Stomach (tissue), 9 donors: ENCODE results near the gene CD151. TPM values are rescaled to one million over a fixed set of nuclear protein-coding genes. Genes with fewer than 3 reads are reported as not detected.

Experiments used
- DNase-seq, 2 donors: peaks; one replicate each; pipeline versions ENCODE4 v3.0.0 to v3.0.0-alpha.2; 2013 to 2019
- H3K27ac ChIP-seq, 5 donors: fragments of 200-600 bp in 4 of 5; sonication (generic) in 4 of 5; one replicate each; pipeline ENCODE4 v1.5.1; 2013 to 2019; ENCODE audit warnings: mild to moderate bottlenecking in 1 of 5, moderate library complexity in 1 of 5
- H3K27me3 ChIP-seq, 3 donors: fragments of 200-600 bp; sonication (generic); one replicate each; pipeline ENCODE4 v1.5.1; 2017 to 2019; ENCODE audit warnings: mixed run types in 1 of 3
- H3K36me3 ChIP-seq, 4 donors: fragments of 200-600 bp; sonication (generic); 1 replicate in 3 of 4; 2 replicates in 1 of 4; pipeline ENCODE4 v1.5.1; 2016 to 2019
- H3K4me1 ChIP-seq, 4 donors: fragments of 200-600 bp; sonication (generic); one replicate each; pipeline ENCODE4 v1.5.1; 2016 to 2019
- H3K4me3 ChIP-seq, 4 donors: fragments of 200-600 bp; sonication (generic) in 3 of 4; one replicate each; pipeline ENCODE4 v1.5.1; 2016 to 2019; ENCODE audit warnings: mild to moderate bottlenecking in 1 of 4
- H3K9me3 ChIP-seq, 4 donors: fragments of 200-600 bp; sonication (generic); one replicate each; pipeline ENCODE4 v1.5.1; 2016 to 2019
- CTCF ChIP-seq, 7 experiments: fragments of 450-650 bp in 4 of 7; fragments of 200-600 bp in 3 of 7; sonication (generic) in 3 of 7; IDR thresholded peaks; one replicate each; pipeline ENCODE4 v1.5.1; 2016 to 2019; ENCODE audit warnings: antibody characterized with exemption in 7 of 7, control low read depth in 2 of 7, mild to moderate bottlenecking in 1 of 7
- EP300 ChIP-seq: sonication (generic); formaldehyde crosslinking; IDR thresholded peaks from one replicate; pipeline ENCODE4 v1.6.1; 2017; ENCODE audit warnings: antibody characterized with exemption
- POLR2A ChIP-seq, 4 donors: fragments of 450-650 bp; IDR thresholded peaks; one replicate each; pipeline ENCODE4 v1.6.1; 2016; ENCODE audit warnings: antibody characterized with exemption in 4 of 4, control low read depth in 2 of 4, mild to moderate bottlenecking in 1 of 4, moderate library complexity in 1 of 4
- POLR2AphosphoS5 ChIP-seq, 3 donors: sonication (generic); formaldehyde crosslinking; IDR thresholded peaks; one replicate each; pipeline ENCODE4 v1.6.1; 2016; ENCODE audit warnings: antibody characterized with exemption in 3 of 3
- WGBS, 5 donors: extraction: QIAGEN DNeasy Blood & Tissue Kit in 3 of 5; methylation state at CpG; one replicate each; pipeline versions ENCODE4 v1.1.5 to v1.1.7; 2013 to 2018; 5-methylcytosine and 5-hydroxymethylcytosine counted together
- intact Hi-C: fragments of 100-400 bp; cut with DNase I; formaldehyde crosslinking; loops from one replicate; pipeline ENCODE4 v1.15.1; 2023; ENCODE audit warnings: low total_unique reads
- polyA plus RNA-seq, 3 donors: library from polyadenylated mRNA; stranded (reverse); fragments of 200-250 nt; gene quantifications; one replicate each; pipeline ENCODE4 v1.2.3, GENCODE V29; 2013
- total RNA-seq, 5 donors: library from RNA; depleted of rRNA; stranded (reverse); fragments of >200 nt; gene quantifications; one replicate each; pipeline versions ENCODE4 v1.1.0 to v1.2.3, GENCODE V29; 2014 to 2016
- donor health status: healthy with polysubstance abuse.
- donor health status: Bipolar disorder and iron deficiency.
- donor health status: healthy.

The CD151 gene
- total and polyA plus RNA-seq, 8 donors: 66.7 to 293 (median 159) TPM

- Histone ChIP-seq H3K4me1 (peaks cover 11 to 40% (median 33%) of the 10 kb centered on the region in 4 donors), H3K4me3 (peak overlapping the region; percentile 18 to 27 (median 23)), H3K27me3 (no peaks in the 10 kb centered on the region), H3K36me3 (peaks cover 0 to 23% (median 21%) of the 10 kb centered on the region in 4 donors), H3K9me3 (no peaks in the 10 kb centered on the region), H3K27ac (peak overlapping the region in 3 of 5 donors; percentile 10 to 58 (median 46))
- 24 to 44% (median 33%) methylated on average over 13 to 31 of the region's 31 CpGs for WGBS, 5 donors
- peak; percentile 84 to 97 for DNase-seq
- TF ChIP-seq POLR2AphosphoS5 (IDR thresholded peaks at IDR 0.05) (no peak), POLR2A (IDR thresholded peaks at IDR 0.05) (no peak), EP300 (no peak), CTCF (IDR thresholded peaks at IDR 0.05) (no peak)
- intact Hi-C loops: no loop called here
Observed at GRCh38 chr11:859394-860131, 26.8 kb downstream of the CD151 start.

GRCh38 chr11:860234-861104 lies 27.7 kb downstream of the CD151 start:
- Histone ChIP-seq H3K4me1 (peaks cover 11 to 40% (median 31%) of the 10 kb centered on the region in 4 donors), H3K4me3 (peak overlapping the region in 1 of 4 donors; percentile 27), H3K9me3 (no peaks in the 10 kb centered on the region), H3K27me3 (no peaks in the 10 kb centered on the region), H3K27ac (peak overlapping the region in 3 of 5 donors; percentile 10 to 58 (median 46)), H3K36me3 (peaks cover 0 to 32% (median 29%) of the 10 kb centered on the region in 4 donors)
- intact Hi-C loops: no loop called here
- no peak for TF ChIP-seq EP300
- no peak for TF ChIP-seq POLR2A (IDR thresholded peaks at IDR 0.05)
- no peak for TF ChIP-seq CTCF (IDR thresholded peaks at IDR 0.05)
- TF ChIP-seq POLR2AphosphoS5 (IDR thresholded peaks at IDR 0.05): no peak
- WGBS, 5 donors: 71 to 77% (median 73%) methylated on average over 5 to 21 of the region's 21 CpGs
- no peak for DNase-seq

DNA sequence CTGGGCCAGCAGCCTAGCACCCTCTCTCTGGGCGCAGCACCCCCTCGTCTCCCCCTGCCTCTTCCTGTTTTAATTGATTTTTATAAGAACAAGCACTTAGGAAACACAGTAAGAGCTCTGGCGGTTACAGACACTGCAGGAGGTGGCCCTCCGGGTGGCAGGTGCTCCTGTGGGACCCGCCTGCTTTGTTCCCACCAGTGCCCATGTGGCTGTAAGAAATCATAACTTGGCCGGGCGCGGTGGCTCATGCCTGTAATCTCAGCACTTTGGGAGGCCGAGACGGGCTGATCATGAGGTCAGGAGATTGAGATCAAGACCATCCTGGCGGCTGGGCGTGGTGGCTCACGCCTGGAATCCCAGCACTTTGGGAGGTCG lies 28.3 kb downstream of the CD151 start:
- no peak overlapping the region for H3K4me3 ChIP-seq
- H3K27me3 ChIP-seq: no peaks in the 10 kb centered on the region
- no peak for DNase-seq
- intact Hi-C loops: no loop called here
- H3K4me1 ChIP-seq: peaks cover 11 to 40% (median 31%) of the 10 kb centered on the region in 4 donors
- 51 to 76% (median 62%) methylated on average over 10 to 14 of the region's 14 CpGs for WGBS, 5 donors
- peaks cover 0 to 38% (median 36%) of the 10 kb centered on the region in 4 donors for H3K36me3 ChIP-seq
- H3K27ac ChIP-seq: no peak overlapping the region
- H3K9me3 ChIP-seq: no peaks in the 10 kb centered on the region
- TF ChIP-seq EP300 (no peak), POLR2AphosphoS5 (IDR thresholded peaks at IDR 0.05) (no peak), POLR2A (IDR thresholded peaks at IDR 0.05) (no peak), CTCF (IDR thresholded peaks at IDR 0.05) (no peak)

DNA sequence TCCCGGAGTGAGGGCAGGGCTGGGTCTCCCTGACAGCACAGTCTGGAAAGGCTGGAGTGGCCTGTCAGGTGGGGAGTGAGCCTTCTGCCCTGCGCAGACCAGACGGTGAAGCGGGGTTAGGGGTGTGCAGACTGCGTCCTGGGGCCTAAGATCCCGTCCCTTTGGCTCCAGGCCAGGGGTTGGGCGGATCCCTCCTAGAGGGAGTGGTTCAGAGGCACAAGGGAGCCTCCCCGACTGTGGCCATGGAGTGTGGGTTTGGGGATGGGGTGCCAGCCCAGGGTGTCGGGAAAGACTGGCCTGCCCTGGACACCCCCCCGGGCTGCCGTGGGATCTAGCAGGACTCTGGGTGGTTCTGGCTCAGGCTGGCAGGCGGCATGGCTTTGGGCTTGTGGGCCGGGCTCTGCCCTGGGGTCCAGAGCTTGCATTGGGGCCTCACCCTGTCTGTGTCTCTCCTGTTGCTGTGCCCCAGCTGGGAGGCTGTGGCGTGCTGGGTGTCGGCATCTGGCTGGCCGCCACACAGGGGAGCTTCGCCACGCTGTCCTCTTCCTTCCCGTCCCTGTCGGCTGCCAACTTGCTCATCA lies 29.4 kb downstream of the CD151 start:
- 27 to 46% (median 40%) methylated on average over 17 to 20 of the region's 20 CpGs for WGBS, 5 donors
- no peak overlapping the region for H3K27ac ChIP-seq

More for the DNA sequence above, 29.4 kb downstream of the CD151 start:
- no peaks in the 10 kb centered on the region for H3K9me3 ChIP-seq
- H3K27me3 ChIP-seq: no peaks in the 10 kb centered on the region
- H3K36me3 ChIP-seq: peaks cover 3 to 49% (median 46%) of the 10 kb centered on the region in 4 donors
- TF ChIP-seq CTCF (IDR thresholded peaks at IDR 0.05): no peak
- TF ChIP-seq POLR2AphosphoS5 (IDR thresholded peaks at IDR 0.05): no peak
- no peak for TF ChIP-seq EP300
- TF ChIP-seq POLR2A (IDR thresholded peaks at IDR 0.05): no peak
- intact Hi-C loops: no loop called here
- peak; percentile 58 to 76 for DNase-seq
- H3K4me3 ChIP-seq: no peak overlapping the region
- H3K4me1 ChIP-seq: peaks cover 11 to 40% (median 31%) of the 10 kb centered on the region in 4 donors
